GM21526 (cell line): Measurements from ENCODE around the gene PCBD1.
"Not testable (repeated sequence)": the region's sequence is repeated elsewhere in the genome, so short reads cannot be mapped to it uniquely, and the experiment has no call there.

Experiments
- ATAC-seq: cut with Tn5 transposase; IDR thresholded peaks from one replicate; pipeline ENCODE4 v1.9.1; 2021; ENCODE audit warnings: moderate library complexity; ENCODE audit not compliant: unreplicated experiment, low FRiP score

PCBD1 gene

DNA sequence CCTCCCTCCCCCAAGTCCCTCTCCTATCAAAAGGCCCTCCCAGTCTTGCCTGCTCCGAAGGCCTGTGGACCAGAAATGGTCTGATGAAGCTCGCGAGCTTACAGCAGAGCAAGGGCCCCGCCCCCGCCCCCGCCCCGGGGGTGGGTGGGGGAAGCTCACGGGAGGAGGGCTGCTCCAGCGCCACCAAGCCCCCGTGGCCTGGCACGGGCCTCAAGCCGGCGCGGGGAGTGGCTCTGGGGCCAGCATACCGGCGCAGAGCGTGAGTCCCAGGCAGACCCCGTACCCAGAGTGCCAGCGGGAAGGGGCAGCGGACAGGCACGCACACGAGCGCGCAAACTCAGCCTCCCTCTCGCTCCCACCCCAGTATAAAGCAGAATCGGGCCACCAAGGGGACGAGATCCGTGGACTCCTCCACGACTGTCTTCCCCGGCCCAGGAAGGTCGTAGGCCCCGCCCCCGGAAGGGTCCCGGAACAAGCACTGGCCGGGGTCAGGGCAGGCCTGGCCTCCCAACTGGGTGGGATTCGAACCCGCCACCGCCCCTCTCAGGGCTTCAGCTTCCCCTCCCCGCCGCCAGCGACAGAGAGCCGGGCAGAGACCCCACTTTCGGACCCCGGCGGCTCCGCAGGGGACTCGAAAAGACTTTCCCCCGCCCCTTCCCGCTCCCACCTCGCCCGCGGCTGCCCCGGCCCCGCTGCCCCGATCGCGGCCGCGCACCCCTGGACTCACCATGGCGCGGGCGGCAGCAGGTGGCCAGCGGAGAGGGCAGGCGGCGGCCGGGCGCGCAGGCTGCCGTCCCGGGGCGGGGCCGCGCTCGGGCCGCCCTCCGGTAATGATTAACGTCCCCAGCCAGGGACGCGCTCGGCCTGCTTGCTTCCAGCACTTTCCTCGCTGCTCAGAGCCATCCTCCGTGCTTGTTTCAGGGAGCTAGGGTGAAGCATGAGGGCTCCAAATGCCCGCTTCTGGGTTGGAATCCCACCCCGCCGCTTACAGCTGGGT lies at the start of gene PCBD1:
Gene PCBD1, minus strand, starts transcription at position 762 of the 997 bp plus-strand sequence. Its CDS starts 32 bp downstream, at position 730.
- ATAC-seq = peak; percentile 57

GRCh38 chr10:70937661-70938060 lies 49.3 kb upstream of the PCBD1 start:
- no peak for ATAC-seq

DNA sequence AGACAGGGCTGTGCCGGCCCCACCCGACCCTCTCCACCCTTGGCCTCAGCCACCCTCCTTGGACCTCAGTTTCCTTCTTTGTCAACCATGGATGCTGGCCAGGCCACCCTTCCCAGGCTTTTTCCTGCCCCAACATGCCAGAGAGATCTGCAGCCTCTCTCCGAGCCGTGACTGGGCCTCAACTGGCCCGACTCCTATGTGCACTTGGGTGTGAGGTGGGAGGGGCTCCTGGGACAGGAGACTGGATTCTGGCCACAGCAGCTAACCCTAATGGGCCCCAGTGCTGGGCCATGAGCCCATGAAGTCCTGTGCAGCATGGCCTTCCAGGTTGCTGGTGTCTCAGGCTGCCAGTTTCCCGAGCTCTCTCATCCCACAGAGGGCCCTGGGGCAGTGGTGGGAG lies 47.7 kb upstream of the PCBD1 start:
- no peak for ATAC-seq

DNA sequence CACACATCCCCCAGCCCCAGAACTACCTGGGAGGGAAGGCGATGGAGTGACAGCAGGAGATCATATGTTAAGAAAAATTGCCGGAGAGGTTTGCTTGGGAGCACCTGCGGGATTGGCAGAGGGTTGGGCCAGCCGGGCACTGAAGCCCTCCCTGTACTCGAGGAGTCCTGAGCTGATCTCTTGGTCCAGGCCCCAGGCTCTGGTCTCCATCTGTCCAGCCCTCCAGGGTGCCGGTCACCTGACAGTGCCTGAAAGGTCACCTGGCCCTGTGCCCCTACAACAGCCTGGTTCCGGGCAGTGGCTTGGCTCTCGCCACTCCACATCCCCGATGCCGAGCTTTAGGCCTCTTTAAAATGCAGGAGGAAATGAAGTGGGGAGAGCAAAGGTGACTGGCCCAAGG lies 47.3 kb upstream of the PCBD1 start:
- ATAC-seq = no peak

DNA sequence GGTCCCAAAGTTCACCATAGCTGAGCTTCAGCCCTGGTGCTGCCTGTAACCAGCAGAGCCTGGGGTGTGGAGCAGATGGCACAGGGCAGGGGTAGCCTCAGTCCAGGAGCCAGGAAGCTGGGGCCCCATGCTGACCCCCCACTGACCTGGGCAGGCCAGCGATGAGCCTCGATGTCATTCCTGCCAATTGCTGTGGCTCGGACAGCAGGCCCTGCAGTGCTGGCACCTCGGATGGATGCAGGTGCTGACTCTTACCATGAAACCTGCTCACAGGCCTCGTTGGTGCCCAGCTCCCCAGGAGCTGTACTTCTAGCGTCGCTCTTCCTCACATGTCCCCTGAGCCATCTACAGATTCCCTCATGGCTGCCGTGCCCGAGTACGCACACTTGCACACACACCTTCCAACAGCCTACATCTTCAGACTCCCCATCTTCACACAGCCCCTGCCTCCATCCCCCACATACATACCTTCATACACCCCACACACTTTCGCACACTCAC lies 46.8 kb upstream of the PCBD1 start:
- no peak for ATAC-seq

- ATAC-seq = no peak
Observed at GRCh38 chr10:70934701-70935100, 46.3 kb upstream of the PCBD1 start.

- no peak for ATAC-seq
Observed at GRCh38 chr10:70932392-70933196, 44.2 kb upstream of the PCBD1 start.

DNA sequence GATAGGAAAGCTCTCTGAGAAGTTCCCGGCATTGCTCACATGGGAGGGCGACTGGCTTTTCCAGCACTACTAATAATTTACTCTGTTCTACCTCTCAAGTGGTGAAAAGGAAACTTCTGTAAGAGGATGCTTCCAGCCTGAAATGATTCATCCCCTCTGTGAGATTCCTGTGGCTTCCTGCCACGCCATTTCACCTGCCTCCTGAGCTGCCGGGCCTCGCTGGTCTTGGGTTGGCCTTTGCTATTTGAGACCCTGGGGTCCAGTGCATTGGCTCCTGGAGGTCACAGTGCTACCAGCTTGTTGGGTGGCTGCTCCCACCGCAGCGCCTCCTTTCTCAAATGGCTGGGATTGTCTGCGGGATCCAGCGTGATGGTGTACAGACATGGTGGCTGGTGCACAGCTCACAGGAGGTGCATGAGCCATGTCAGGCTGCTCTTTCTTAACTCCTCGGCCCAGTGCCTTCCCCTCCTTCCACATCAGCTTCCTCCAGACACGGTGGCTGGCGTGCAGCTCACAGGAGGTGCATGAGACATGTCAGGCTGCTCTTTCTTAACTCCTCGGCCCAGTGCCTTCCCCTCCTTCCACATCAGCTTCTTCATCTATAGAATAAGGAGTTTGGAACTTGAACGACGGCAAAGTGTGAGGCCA lies 42.9 kb upstream of the PCBD1 start:
- ATAC-seq = no peak

DNA sequence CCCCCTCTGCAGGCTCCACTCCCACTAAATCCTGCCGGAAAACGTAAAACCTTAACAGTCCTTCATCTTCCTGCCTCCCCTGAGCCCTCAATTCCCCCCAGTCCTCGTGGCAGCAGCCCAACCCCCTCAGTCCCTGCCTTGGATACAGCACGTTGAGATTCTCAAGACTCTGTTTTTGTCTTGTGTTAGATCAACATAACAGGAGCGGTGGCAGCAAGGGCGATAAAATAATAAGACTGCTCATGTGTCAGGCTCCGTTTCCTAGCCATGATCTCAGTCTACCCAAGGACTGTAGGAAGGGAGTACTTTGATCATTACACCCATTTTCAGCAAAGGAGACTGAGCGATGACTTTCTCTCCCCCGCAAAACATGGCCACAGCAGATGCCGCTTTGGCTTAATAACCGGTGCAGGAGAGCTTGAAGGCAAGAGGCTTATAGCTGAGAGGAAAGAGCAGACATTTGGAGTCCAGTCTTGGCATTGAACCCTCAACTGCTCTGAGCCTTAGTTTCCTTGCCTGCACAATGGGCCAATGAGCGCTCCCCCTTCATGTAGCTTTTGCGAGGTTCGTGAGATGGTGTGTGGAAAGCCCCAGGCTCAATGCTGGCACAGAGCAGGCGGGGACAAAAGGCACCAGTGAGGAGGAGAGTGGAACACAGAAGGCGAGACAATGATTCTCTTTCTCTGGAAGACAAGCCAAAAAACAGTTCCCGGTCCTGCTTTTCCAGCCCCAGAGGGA lies 42.1 kb upstream of the PCBD1 start:
- ATAC-seq = no peak

GRCh38 chr10:70928140-70928539 lies 39.8 kb upstream of the PCBD1 start:
- no peak for ATAC-seq

GRCh38 chr10:70927189-70927943 lies 39.0 kb upstream of the PCBD1 start:
- ATAC-seq = no peak

DNA sequence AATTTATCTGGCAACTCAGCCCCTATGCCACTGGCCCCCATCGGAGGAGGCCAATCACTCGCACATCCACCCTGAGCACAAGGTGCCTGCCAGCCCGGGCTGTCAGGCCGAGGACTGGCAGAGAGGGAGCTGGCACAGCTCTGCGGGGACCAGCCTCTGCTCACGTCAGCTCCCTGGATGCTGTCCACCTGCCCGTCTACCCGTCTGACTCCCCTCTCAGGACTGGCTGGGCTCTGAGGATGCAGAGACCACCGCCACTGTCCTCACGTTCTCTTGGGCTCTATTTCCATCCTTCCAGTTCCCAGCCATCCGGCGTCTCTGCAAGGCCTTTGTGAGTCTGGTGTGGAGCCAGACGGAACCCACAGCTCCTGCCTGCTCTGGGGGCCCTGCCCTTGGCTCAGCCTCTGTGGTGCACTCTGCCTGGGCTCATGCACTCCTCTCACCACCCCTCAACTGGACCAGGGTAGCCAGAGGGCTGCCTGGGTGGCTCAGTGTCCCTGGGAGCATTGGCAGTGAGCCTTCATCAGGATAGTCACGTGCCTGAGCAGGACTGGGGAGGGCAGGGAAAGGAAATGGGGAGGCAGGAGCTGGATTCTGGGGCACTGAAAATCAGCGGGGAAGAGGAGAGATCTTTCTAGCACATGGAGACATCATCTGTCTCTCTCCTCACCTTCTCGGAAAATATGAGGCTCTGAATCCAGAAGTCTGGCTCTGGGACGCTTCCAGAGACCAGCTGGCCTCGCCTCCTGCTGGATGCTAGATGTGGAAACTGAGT lies 38.0 kb upstream of the PCBD1 start:
- ATAC-seq = no peak

DNA sequence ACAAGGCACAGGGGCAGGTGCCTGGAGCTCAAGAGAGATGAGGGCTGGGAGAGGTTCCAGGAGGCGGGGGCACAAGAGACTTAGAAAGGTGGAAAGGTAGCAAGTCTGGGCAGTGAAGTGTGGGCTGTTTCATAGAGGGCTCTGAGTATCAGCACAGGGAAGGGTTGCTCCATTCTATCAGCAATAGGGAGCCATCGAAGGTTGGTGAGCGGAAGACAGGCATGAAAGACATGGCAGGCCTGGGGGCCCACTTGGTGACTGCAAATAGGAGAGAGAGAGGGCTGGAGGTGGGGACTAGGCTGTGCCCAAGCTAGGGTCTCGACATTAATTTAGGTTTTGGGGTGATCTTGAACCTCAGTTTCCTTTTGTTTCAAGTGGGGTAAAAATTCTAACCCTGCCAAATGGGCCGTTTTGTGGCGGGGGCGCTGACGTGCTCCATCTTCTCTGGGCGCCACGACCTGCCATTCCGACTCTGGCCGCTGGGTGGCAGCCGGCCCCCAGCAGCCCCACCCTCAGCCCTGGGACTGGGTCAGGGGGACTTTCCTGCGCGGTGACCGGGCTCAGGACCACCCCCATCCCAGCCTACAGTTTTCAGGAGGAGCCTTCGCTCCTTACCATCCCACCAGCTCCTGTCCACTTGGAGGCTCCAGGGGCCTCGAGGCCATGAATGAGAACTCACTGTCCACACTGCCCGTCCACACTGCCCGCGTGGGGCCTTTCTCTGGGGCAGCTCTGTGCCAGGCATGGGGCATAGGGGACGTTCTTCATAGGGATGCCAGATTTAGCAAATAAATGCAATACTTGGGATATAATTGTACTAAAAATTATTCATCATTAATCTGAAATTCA lies 37.2 kb upstream of the PCBD1 start:
- ATAC-seq = no peak

DNA sequence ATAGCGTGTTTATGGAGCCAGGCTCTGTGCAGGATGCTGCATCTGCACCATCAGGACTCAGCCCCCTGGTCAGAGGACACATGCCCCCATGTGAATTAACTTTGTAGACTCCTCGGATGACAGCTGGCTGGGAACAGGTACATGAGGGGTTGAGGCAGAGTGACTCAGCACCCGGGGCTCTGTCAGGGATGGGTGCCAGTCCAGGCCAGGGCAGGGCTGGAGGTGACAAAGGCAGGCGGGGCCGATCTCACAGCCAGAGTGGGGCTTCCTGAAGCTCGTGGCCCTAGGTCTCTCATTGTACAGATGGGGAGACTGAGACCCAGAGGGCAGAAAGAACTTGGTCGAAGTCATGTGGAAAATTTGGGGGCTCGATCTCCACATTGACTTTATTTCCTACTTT lies 35.3 kb upstream of the PCBD1 start:
- no peak for ATAC-seq

DNA sequence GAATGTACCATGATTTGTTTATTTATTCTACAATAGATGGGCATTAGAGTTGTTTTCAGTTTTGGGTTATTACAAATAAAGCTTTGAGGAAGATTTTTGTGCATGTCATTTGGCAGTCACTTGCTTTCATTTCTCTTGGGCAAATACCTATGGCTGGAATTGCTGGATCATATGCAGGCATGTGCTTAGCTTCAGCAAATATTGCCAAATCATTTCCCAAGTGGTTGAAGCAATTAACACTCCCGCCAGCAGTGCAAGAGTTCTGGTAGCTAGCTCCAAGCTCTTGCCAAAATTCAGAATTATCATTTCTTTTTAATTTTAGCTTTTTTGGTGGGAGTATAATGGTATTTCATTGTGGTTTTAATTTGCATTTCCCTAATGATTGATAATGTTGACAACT lies 32.9 kb upstream of the PCBD1 start:
- no peak for ATAC-seq

GRCh38 chr10:70920519-70920918 lies 32.2 kb upstream of the PCBD1 start:
- ATAC-seq = no peak

GRCh38 chr10:70919906-70920305 lies 31.5 kb upstream of the PCBD1 start:
- not testable (repeated sequence) for ATAC-seq
